D721Med (cell line): Measurements from ENCODE around the gene CENPK.

Experiments used
- DNase-seq: peaks from one replicate; pipeline ENCODE4 v3.0.0; 2011; ENCODE audit warnings: low spot score; ENCODE audit not compliant: insufficient read length
- FAIRE-seq: peaks from 2 replicates; lab custom pipeline; 2011; peaks lifted over from hg19 to GRCh38; lab: Jason Lieb, UNC
- CTCF ChIP-seq: IDR thresholded peaks from 2 replicates; pipeline ENCODE4 v1.5.1; 2012; ENCODE audit warnings: mild to moderate bottlenecking, control low read depth; ENCODE audit not compliant: insufficient read depth; ENCODE audit errors: missing control alignments

Gene CENPK

GRCh38 chr5:65482296-65482735 is 80.7 kb downstream of the CENPK start:
- FAIRE-seq (no peak), DNase-seq (no peak)
- TF ChIP-seq CTCF: no peak

- no peak for TF ChIP-seq CTCF
- DNase-seq: no peak
- no peak for FAIRE-seq
Observed at GRCh38 chr5:65481635-65482295, 81.2 kb downstream of the CENPK start, which contains the start of gene ADAMTS6. TSS of gene ADAMTS6 (minus strand) at chr5:65481920. CDS start at chr5:65473673, 8,247 bp downstream.

- no peak for FAIRE-seq
- DNase-seq: no peak
- no peak for TF ChIP-seq CTCF
Observed at GRCh38 chr5:65481171-65481581, 81.8 kb downstream of the CENPK start.

GRCh38 chr5:65480306-65480865 is 82.6 kb downstream of the CENPK start:
- no peak for TF ChIP-seq CTCF
- FAIRE-seq (no peak), DNase-seq (no peak)

- FAIRE-seq (no peak), DNase-seq (no peak)
- no peak for TF ChIP-seq CTCF
Observed at GRCh38 chr5:65479527-65479926, 83.4 kb downstream of the CENPK start.

GRCh38 chr5:65478336-65478735 is 84.6 kb downstream of the CENPK start:
- TF ChIP-seq CTCF: no peak
- FAIRE-seq (peak; percentile 67), DNase-seq (no peak)

- no peak for TF ChIP-seq CTCF
- FAIRE-seq (no peak), DNase-seq (no peak)
Observed at GRCh38 chr5:65475895-65476294, 87.1 kb downstream of the CENPK start.
